HUDEP-2 (cell line): Measurements from ENCODE around the gene GNAO1.

ENCODE experiments used
- DNase-seq, 76 experiments: peaks; one replicate each; lab custom pipeline; 2025; ENCODE audit not compliant: unreplicated experiment in 76 of 76; lab: John Stamatoyannopoulos, UW

The GNAO1 gene

GRCh38 chr16:56191156-56191815 lies at the start of gene GNAO1:
Gene GNAO1, plus strand, starts transcription at chr16:56191489. Its CDS starts 747 bp downstream, at chr16:56192236.
- DNase-seq = peak in 12 of 76 experiments; percentile 2 to 35 (median 10)

DNA sequence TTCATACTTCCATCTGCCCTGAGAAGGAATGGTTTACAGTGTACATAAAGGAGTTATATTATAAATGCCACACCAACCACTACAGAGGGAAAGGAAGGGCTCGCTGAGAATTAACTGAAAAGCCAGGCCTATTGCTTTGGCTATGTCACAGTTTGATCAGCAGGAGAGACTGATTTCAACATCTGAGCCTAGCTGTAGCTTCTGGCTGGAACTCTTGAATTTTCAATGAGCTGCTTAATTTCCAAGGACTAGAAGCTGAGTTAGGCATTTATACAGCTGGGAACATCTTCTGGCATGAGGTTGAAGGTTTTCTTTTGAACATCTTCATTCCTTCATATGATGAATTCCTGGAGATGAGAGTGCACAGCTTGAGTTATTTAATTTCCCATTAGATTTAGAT lies 47.6 kb upstream of the GNAO1 start:
- DNase-seq = no peak

DNA sequence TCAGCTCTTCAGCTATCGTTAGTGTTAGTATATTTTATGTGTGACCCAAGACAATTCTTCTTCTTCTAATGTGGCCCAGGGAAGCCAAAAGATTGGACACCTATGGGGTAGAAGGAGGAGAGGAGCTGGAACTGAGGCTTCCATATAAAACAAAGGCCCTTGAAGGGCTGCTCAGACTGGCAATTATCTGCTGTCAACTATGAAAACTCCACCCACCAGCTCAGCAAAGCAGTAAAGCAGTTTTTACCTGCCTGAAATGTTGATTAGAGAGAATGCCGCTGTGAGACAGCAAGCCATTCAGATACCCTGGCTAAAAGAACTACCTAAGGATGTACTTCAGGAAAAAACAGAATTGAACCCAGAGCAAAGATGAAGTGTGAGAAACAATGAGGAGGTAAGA lies 45.9 kb upstream of the GNAO1 start:
- no peak for DNase-seq

DNA sequence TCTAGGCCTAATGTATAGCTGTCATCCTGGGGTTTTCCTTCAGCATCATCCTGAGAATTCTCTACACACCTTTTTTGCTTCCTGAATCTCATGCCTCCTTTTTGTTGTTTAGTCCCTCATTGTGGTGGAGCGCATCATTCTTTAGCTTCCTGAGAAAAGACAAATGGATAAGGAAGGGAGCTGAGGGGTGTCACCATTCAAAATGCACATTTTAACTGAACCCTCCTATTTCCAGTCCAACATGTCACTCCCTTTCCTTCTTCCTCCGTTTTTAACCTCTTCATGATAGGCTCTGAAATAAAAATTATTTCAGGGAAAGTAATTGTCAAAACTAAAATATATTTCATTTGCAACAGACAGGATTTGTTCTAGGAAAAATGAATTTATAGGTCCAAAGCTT lies 39.7 kb upstream of the GNAO1 start:
- no peak for DNase-seq

DNA sequence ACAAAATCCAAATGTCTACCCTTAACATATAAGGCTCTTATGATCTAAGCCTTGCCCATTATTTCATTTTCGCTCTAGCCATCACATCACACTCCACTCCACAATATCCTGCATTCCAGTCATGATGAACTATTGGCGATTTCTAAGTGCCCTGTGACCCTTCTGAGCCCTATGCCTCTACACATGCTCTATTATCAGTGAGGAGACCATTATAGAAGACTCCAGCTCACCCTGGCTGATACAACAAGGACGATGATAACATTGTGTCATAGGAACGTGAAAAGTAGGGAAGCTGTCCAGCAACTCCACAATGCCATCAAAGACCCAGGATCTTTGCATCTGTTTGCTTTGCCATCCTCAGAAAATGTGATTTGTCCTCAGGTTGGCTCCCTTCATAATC lies 29.6 kb upstream of the GNAO1 start:
- no peak for DNase-seq

- no peak for DNase-seq
These were observed 28.2 kb upstream of the GNAO1 start for GRCh38 chr16:56163089-56163488.

DNA sequence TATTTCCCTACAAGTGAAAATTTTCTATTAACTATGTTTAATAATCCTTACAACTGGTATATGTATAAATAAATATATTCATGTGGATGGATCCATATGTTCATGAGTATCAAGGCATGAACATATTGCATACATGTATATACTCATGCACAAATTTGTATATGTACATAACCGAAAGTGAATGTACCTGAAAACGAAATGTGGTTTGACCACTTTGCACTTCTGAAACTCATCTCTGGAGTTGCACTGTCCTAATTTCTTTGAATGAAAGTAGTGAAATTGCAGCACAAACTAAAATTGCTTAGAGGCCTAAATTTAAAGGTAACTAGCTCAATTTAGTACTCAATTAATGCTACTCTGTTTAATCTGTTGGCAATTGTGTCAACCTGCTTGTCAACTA lies 27.4 kb upstream of the GNAO1 start:
- DNase-seq = no peak

DNA sequence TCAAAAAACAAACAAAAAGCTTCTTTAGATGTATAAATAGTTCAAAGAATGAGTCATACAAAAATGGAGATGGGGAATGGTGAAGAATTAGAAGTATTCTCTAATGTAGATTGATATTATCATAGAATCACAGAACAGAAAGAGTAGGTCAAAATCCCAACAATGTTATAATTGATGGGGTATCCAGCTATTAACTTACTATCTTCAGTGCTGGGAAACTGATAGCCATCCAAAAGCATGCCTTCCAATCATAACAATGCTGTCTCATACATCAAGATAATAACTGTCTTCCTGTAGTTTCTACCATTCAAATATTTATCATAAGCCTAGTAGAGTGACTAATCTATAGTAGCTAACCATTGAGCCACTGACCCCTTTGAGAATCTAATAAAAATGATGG lies 26.7 kb upstream of the GNAO1 start:
- no peak for DNase-seq

DNA sequence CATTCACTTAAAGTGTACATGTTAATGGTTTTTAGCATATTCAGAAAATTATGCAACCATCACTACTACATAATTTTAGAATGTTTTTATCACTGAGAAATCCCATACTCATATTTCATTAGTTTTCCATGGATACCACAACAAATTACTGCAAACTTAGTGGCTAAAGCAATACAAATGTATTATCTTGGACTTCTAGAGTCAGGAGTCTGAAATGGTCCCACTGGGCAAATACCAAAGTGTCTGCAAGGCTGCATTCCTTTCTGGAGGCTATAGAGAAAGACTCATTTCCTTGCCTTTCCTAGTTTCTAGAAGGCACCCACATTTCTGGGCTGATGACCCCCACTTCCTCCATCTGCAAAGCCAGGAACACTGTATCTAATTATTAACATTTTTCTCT lies 16.9 kb upstream of the GNAO1 start:
- DNase-seq = no peak

DNA sequence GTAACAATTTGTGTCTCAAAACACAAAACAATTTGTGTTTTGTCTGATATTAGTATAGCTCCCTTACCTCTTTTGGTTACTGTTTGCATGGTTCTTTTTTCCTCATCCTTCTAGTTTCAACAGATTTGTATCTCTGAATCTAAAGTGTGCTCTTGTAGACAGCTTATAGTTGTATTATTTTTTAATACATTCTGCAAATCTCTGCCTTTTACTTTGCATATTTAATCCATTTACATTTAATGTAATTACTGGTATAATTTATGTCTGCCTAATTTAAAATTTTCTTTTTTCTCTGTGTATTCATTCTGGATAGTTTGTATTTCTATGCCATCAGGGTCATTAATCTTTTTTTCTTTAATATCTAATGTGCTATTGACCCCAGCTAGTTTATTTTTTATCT lies 9.9 kb upstream of the GNAO1 start:
- DNase-seq = no peak

- no peak for DNase-seq
These were observed 8.0 kb upstream of the GNAO1 start for GRCh38 chr16:56183266-56183665.

DNA sequence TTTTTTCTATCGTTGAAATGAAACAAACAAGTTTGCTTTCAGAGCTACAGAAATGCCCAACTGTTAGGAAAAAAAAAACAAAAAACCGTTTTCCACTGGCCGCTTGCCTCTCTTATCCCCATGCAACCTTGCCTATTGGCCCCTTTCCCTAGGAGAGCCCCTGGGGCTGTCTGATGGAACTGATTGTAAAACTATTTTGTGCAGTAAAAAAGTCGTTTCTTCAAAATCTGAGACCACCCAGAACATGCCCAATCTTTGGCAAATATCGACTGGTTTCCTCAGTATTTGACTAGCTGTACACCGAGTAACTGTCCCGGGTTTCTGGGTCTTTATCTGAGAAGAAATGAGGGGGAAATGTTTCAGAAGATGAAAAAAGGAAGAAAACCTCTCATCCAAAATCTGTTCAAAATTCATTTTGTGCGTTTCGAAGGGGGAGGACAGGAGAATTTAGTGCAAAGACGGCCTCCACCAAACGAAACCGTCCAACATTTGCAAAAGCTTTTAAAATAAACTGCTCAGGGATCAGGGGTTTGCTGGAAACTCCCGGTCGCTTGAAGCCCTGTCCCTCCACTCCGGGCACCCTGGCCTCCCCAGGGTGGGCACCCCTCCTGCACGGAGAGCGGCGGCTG lies 1.1 kb upstream of the GNAO1 start:
- DNase-seq = no peak

DNA sequence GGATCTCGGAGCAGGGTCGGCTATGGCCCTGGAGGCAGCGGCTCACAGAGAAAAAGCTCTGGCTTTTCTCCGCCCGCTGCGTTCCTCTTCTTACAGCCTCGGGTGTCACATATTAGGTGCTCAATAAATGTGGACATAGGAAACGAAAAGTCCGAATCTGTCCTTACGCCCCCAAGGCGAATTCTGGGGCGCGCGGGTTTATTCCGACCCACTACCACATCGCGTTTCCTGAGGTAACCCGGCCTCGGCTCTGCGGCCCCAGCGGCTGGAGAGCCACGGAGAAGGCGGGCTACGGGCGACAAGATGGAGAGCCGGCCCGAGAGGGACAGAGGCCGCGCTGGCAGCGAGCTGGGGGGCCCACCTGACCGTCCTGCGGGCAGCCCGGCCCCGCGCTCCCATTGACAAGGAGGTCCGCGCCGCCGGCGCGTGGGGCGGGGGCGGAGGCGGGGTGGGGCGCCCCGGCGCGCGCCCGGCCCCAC lies 573 bp upstream of the GNAO1 start:
- no peak for DNase-seq

DNA sequence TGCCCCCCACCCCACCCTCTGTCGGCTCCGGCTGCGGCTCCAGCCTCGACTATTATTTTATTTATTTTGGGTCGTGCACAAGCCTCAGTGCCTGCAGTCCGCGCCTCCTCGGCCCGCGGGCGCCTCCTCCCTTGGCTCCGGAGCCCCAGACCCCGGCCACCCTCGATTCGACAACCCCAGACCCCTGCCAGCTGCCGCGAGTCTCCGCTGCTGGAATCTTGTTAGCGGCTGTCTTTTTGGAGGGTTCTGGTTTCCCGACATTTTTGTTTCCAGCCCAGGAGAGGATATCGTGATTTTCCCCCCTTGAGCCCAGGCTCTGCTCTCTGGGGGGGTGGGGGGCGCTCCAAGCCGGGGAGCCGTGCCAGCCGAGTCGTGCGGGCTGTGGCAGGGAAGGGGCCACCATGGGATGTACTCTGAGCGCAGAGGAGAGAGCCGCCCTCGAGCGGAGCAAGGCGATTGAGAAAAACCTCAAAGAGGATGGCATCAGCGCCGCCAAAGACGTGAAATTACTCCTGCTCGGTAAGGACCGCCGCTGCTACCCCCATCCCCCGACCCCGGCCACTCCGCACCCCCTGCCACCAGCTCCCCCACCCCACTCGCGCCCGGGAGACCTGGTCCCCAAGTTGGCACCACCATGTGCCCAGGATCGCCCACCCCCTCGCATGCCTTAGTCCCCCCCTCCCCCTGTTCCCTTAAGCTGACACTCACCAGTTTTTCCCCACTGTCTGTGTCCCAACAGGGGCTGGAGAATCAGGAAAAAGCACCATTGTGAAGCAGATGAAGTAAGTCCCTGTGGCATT lies 746 bp downstream of the GNAO1 start:
- DNase-seq = no peak

DNA sequence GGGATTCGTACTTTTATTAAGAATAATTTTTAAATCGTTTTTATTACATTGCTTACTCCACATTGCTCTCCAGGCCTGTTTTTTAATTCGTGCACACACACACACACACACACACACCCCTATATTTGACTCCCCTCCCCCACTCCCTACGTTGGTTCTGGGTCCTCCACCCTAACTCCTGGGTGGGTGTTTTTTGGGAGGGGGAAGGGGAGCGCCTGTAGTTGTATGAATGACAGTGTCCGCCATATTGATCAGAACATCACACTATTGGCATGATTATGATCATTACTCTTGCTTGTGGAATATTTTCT lies 1.3 kb downstream of the GNAO1 start:
- no peak for DNase-seq

GRCh38 chr16:56192986-56193945 lies 2.0 kb downstream of the GNAO1 start:
- no peak for DNase-seq

- DNase-seq = peak in 27 of 76 experiments; percentile 4 to 56 (median 15)
These were observed 2.9 kb downstream of the GNAO1 start for GRCh38 chr16:56193951-56194726.

GRCh38 chr16:56195151-56195550 lies 3.9 kb downstream of the GNAO1 start:
- no peak for DNase-seq

- no peak for DNase-seq
These were observed 5.1 kb downstream of the GNAO1 start for GRCh38 chr16:56196381-56196780.
